ENCODE measurements around the gene NOS1AP.
"Not testable (repeated sequence)": the region's sequence is repeated elsewhere in the genome, so short reads cannot be mapped to it uniquely, and the experiment has no call there.

Gene NOS1AP

GRCh38 chr1:162390396-162391185 lies 321.1 kb downstream of the NOS1AP start:
- DNase-seq: no peak

- peak; percentile 71 for DNase-seq
Measured at GRCh38 chr1:162391790-162392563, 322.5 kb downstream of the NOS1AP start.

- DNase-seq: no peak
Measured at GRCh38 chr1:162396201-162396906, 326.9 kb downstream of the NOS1AP start.

- no peak for DNase-seq
Measured at GRCh38 chr1:162397039-162397448, 327.6 kb downstream of the NOS1AP start.

- no peak for DNase-seq
Measured at GRCh38 chr1:162397943-162398560, 328.6 kb downstream of the NOS1AP start.

GRCh38 chr1:162398999-162399580 lies 329.6 kb downstream of the NOS1AP start:
- DNase-seq: no peak

- no peak for DNase-seq
Measured at GRCh38 chr1:162400790-162401355, 331.4 kb downstream of the NOS1AP start.

- DNase-seq: no peak
Measured at GRCh38 chr1:162404550-162405160, 335.2 kb downstream of the NOS1AP start.

GRCh38 chr1:162405800-162406199 lies 336.3 kb downstream of the NOS1AP start:
- DNase-seq: no peak

GRCh38 chr1:162406811-162407210 lies 337.3 kb downstream of the NOS1AP start:
- DNase-seq: no peak

GRCh38 chr1:162407539-162407938 lies 338.0 kb downstream of the NOS1AP start:
- no peak for DNase-seq

GRCh38 chr1:162412002-162412401 lies 342.5 kb downstream of the NOS1AP start, which contains the start of gene SH2D1B:
SH2D1B (minus strand) TSS chr1:162412136; CDS start chr1:162412016, 120 bp downstream.
- DNase-seq: no peak

- DNase-seq: no peak
Measured at GRCh38 chr1:162416215-162416614, 346.7 kb downstream of the NOS1AP start.

GRCh38 chr1:162416909-162417308 lies 347.4 kb downstream of the NOS1AP start:
- no peak for DNase-seq

GRCh38 chr1:162417650-162418049 lies 348.2 kb downstream of the NOS1AP start:
- no peak for DNase-seq

GRCh38 chr1:162418584-162418983 lies 349.1 kb downstream of the NOS1AP start:
- not testable (repeated sequence) for DNase-seq

- DNase-seq: not testable (repeated sequence)
Measured at GRCh38 chr1:162419450-162419931, 350.0 kb downstream of the NOS1AP start.
